Esophagus squamous epithelium (tissue), 5 donors: Measurements from ENCODE around the gene SCAMP5. TPM values are rescaled to one million over a fixed set of nuclear protein-coding genes. Genes with fewer than 3 reads are reported as not detected.

Source experiments
- DNase-seq: peaks from one replicate; lab custom pipeline; 2025; lab: John Stamatoyannopoulos, UW
- H3K27ac ChIP-seq, 4 donors: fragments of 200-600 bp; sonication (generic); one replicate each; pipeline ENCODE4 v1.5.1; 2016 to 2019; ENCODE audit warnings: mild to moderate bottlenecking in 1 of 4
- H3K27me3 ChIP-seq, 4 donors: fragments of 200-600 bp; sonication (generic); 1 replicate in 3 of 4; 2 replicates in 1 of 4; pipeline versions ENCODE4 v1.5.1 to v1.6.0; 2017 to 2021; ENCODE audit warnings: antibody characterized with exemption in 1 of 4
- H3K36me3 ChIP-seq, 3 donors: fragments of 200-600 bp; sonication (generic); one replicate each; pipeline ENCODE4 v1.5.1; 2016 to 2019
- H3K4me1 ChIP-seq, 3 donors: fragments of 200-600 bp; sonication (generic); one replicate each; pipeline ENCODE4 v1.5.1; 2017 to 2019
- H3K4me3 ChIP-seq, 4 donors: fragments of 200-600 bp; sonication (generic); 1 replicate in 3 of 4; 2 replicates in 1 of 4; pipeline ENCODE4 v1.5.1; 2016 to 2019; ENCODE audit warnings: mild to moderate bottlenecking in 2 of 4, moderate library complexity in 1 of 4
- H3K9me3 ChIP-seq, 3 donors: fragments of 200-600 bp; sonication (generic); one replicate each; pipeline ENCODE4 v1.5.1; 2016 to 2019
- POLR2A ChIP-seq, 4 donors: fragments of 450-650 bp; IDR thresholded peaks; one replicate each; pipeline ENCODE4 v1.6.1; 2017; ENCODE audit warnings: antibody characterized with exemption in 4 of 4, mild to moderate bottlenecking in 4 of 4, moderate library complexity in 3 of 4
- WGBS, 2 donors: methylation state at CpG; one replicate each; pipeline ENCODE4 v1.1.5; 2018; 5-methylcytosine and 5-hydroxymethylcytosine counted together
- intact Hi-C: fragments of 100-400 bp; cut with DNase I; formaldehyde crosslinking; loops from one replicate; pipeline ENCODE4 v1.15.0; 2022
- total RNA-seq, 4 donors: library from RNA; depleted of rRNA; stranded (reverse); fragments of >200 nt; gene quantifications; one replicate each; pipeline ENCODE4 v1.1.0, GENCODE V29; 2016
- TF ChIP-seq, protein P1 (sequence below), 6 experiments: fragments of 450-650 bp in 4 of 6; fragments of 200-600 bp in 2 of 6; sonication (generic) in 2 of 6; IDR thresholded peaks; one replicate each; pipeline ENCODE4 v1.5.1; 2016 to 2019; ENCODE audit warnings: antibody characterized with exemption in 6 of 6, mild to moderate bottlenecking in 4 of 6, moderate library complexity in 4 of 6
- donor health status: DM: yes; HTN: yes; CAD: no.

Gene SCAMP5
- total RNA-seq, 4 donors from 2014 or later, result 0.57 to 2.0 (median 0.67) TPM

DNA sequence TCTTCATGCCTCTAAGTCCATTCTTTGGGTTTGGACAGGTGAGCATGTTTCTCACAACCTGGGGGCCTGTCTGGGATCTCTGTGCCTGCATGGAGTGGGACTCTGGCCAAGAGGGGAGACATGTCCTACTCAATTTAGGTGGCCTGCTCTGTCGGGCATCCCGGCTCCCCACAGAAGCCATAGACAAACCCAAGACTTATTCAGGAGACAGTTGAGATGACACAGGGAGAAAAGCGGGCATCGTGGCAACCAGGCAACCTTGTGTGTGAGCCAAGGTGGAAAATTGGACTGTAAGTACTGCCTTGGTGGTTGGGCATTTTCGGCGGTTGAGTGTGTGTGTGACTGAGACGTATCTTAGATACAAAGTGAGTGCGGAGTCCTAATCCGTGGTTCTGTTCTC lies 68.5 kb downstream of the SCAMP5 start:
- TF ChIP-seq, protein P1, sequence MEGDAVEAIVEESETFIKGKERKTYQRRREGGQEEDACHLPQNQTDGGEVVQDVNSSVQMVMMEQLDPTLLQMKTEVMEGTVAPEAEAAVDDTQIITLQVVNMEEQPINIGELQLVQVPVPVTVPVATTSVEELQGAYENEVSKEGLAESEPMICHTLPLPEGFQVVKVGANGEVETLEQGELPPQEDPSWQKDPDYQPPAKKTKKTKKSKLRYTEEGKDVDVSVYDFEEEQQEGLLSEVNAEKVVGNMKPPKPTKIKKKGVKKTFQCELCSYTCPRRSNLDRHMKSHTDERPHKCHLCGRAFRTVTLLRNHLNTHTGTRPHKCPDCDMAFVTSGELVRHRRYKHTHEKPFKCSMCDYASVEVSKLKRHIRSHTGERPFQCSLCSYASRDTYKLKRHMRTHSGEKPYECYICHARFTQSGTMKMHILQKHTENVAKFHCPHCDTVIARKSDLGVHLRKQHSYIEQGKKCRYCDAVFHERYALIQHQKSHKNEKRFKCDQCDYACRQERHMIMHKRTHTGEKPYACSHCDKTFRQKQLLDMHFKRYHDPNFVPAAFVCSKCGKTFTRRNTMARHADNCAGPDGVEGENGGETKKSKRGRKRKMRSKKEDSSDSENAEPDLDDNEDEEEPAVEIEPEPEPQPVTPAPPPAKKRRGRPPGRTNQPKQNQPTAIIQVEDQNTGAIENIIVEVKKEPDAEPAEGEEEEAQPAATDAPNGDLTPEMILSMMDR (IDR thresholded peaks at IDR 0.05), result no peak
- no peak for TF ChIP-seq POLR2A (IDR thresholded peaks at IDR 0.05)
- Histone ChIP-seq H3K9me3 (no peaks in the 10 kb centered on the region), H3K27me3 (no peaks in the 10 kb centered on the region), H3K4me3 (no peak overlapping the region), H3K36me3 (no peaks in the 10 kb centered on the region), H3K27ac (no peak overlapping the region), H3K4me1 (peaks cover 0 to 7% (median 0%) of the 10 kb centered on the region in 3 donors)
- 84 to 95% methylated on average over 7 of the region's 9 CpGs for WGBS, 2 donors
- intact Hi-C loops, result no loop called here
- DNase-seq, result no peak

DNA sequence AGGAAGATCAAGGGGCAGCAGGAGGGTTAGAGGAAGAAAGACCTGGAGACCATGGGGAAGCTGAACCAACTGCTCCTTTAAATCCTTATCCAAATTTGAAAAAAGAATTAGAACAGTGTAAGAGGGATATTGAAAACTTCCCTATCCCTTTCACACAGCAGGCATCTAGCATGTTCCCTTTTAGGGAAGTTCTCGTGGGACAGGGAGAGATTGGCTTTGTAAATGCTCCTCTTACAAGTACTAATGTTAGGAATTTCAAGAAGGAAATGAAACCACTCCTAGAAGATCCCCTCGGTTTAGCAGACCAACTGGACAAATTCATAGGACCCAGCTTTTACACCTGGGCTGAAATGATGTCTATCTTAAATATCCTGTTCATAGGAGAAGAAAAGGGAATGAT lies 69.5 kb downstream of the SCAMP5 start:
- TF ChIP-seq POLR2A (IDR thresholded peaks at IDR 0.05), result no peak
- TF ChIP-seq, protein P1 (IDR thresholded peaks at IDR 0.05), result no peak
- intact Hi-C loops, result no loop called here

DNA sequence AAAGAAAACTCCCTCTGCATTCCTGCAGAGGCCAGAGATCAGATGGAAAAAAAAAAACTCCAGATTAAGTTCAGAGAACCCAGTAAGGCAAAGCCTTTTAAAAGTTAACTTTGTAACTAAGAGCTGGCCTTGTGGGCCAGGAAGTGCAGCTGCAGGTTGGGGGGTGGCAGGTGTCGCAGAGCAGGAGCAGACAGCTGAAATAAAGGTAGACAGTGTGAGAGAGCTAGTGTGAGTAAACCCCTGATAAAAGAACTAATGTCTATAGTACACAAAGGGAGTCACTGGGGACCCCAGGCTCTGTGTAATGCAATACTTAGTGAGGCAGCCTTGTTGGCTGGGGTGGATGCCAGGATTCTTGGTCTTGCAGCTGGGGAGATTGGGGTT lies 70.1 kb downstream of the SCAMP5 start:
- Histone ChIP-seq H3K27me3 (no peaks in the 10 kb centered on the region), H3K4me3 (no peak overlapping the region), H3K27ac (no peak overlapping the region), H3K9me3 (no peaks in the 10 kb centered on the region), H3K36me3 (no peaks in the 10 kb centered on the region), H3K4me1 (peaks cover 0 to 7% (median 0%) of the 10 kb centered on the region in 3 donors)
- intact Hi-C loops, result no loop called here
- no peak for DNase-seq
- TF ChIP-seq, protein P1 (IDR thresholded peaks at IDR 0.05), result no peak
- no peak for TF ChIP-seq POLR2A (IDR thresholded peaks at IDR 0.05)
- WGBS, 2 donors, result 72 to 93% methylated on average over 1 of the region's 1 CpG

More for the DNA sequence above, 69.5 kb downstream of the SCAMP5 start:
- Histone ChIP-seq H3K9me3 (no peaks in the 10 kb centered on the region), H3K27me3 (no peaks in the 10 kb centered on the region), H3K4me1 (peaks cover 0 to 7% (median 0%) of the 10 kb centered on the region in 3 donors), H3K4me3 (no peak overlapping the region), H3K36me3 (no peaks in the 10 kb centered on the region), H3K27ac (no peak overlapping the region)
- 46 to 60% methylated on average over 2 of the region's 2 CpGs for WGBS, 2 donors
- no peak for DNase-seq

DNA sequence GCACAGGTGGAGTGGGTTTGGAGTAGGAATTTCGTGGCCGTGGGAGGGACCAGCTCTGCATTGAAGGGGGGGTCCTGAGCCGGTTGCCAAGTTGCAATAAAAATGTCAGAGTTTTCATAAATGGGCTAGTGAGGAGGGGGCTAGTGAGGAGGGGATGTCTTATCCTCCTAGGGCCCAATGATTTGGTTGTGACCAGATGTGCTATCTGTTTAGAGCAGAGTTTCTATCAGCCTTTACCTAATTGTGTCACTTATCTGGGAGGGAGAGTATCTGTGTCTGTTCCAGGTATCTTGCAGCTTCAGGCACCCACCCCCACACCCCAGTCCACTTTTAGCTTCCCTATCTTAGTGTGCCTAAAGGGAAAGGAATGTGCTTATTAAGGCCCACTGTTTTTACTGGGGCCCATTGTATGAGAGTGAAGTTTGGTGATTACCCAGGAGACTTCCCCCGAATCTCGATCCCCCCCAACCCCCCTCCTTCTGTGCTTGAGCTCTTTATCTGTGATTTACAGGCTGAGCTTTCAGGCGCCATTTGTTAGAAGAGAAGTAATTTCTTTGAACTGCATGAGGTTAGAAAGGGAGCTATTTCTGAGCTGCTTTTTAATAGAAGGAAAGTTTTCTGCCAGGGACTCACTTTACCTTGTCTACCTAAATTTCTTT lies 70.6 kb downstream of the SCAMP5 start:
- no peak for DNase-seq
- Histone ChIP-seq H3K9me3 (no peaks in the 10 kb centered on the region), H3K27ac (no peak overlapping the region), H3K36me3 (no peaks in the 10 kb centered on the region), H3K4me1 (peaks cover 0 to 7% (median 0%) of the 10 kb centered on the region in 3 donors), H3K4me3 (no peak overlapping the region), H3K27me3 (no peaks in the 10 kb centered on the region)
- TF ChIP-seq, protein P1 (IDR thresholded peaks at IDR 0.05), result no peak
- TF ChIP-seq POLR2A (IDR thresholded peaks at IDR 0.05), result no peak
- 67 to 73% methylated on average over 6 of the region's 6 CpGs for WGBS, 2 donors
- intact Hi-C loops, result no loop called here

DNA sequence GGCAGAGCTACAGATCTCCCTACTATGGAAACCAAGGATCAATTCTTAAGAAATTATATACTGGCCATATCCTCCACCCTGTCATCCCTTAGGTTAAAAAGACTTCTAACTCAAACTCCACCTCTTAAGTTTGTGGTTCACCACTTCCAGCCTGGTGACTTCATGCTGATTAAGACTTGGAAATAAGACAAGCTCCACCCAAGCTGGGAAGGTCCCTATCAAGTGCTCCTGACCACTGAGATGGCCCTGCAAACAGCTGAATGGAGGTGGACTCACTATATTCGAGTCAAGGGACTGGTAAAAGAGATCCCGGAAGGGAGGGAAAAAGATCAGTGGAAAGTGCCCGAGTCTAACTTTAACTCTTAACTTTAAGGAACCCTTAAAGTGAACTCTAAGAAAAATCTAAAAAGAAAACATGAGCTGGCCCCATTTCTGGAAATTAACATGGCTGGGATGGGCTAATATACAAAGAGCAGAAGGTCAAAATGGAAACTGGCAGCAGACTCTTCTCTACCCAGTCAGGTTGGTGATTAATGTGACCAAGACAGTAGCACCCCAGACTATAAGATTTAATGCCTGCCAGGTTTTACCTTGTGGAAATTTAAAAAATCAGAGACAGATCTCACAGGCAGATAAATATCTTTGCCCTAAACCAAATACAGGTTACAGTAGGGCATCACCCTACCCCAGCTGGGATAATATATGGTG lies 71.9 kb downstream of the SCAMP5 start:
- Histone ChIP-seq H3K36me3 (no peaks in the 10 kb centered on the region), H3K4me1 (peaks cover 0 to 7% (median 0%) of the 10 kb centered on the region in 3 donors), H3K4me3 (no peak overlapping the region), H3K9me3 (no peaks in the 10 kb centered on the region), H3K27me3 (no peaks in the 10 kb centered on the region), H3K27ac (no peak overlapping the region)
- intact Hi-C loops, result no loop called here
- no peak for DNase-seq
- TF ChIP-seq POLR2A (IDR thresholded peaks at IDR 0.05), result no peak
- TF ChIP-seq, protein P1 (IDR thresholded peaks at IDR 0.05), result no peak
- 59 to 72% methylated on average over 3 of the region's 3 CpGs for WGBS, 2 donors
